Endothelial cell of umbilical vein (primary cell): Measurements from ENCODE around the gene FBXL14. TPM values are rescaled to one million over a fixed set of nuclear protein-coding genes. Genes with fewer than 3 reads are reported as not detected.

ENCODE experiments used
- BruUV-seq: library from RNA; stranded (reverse); fragments of 400-500 nt; replicated peaks from 2 replicates; lab custom pipeline; 2021; lab: Mats Ljungman, UMichigan
- CTCF ChIA-PET: fragments of 300-600, 350-600 bp; sonication (Branson Sonifier 250); formaldehyde crosslinking; loops from one replicate; lab custom pipeline; 2021; ENCODE audit warnings: antibody characterized with exemption, inconsistent platforms; lab: Charles Lee
- POLR2A ChIA-PET: fragments of 300-600, 350-600 bp; sonication (Branson Sonifier 250); formaldehyde crosslinking; loops from one replicate; lab custom pipeline; 2021; ENCODE audit warnings: antibody characterized with exemption, inconsistent platforms; lab: Charles Lee
- DNase-seq: peaks from one replicate; pipeline ENCODE4 v3.0.0-alpha.2; 2011; ENCODE audit warnings: low read depth, low spot score
- FAIRE-seq: peaks from 2 replicates; lab custom pipeline; 2011; peaks lifted over from hg19 to GRCh38; lab: Jason Lieb, UNC
- H2AFZ ChIP-seq: 2 replicates; pipeline ENCODE4 v1.6.0; 2012; ENCODE audit warnings: low read depth, low read length, control low read depth, inconsistent platforms
- H3K27ac ChIP-seq: 2 replicates; pipeline ENCODE4 v1.5.1; 2011; ENCODE audit warnings: low read depth, mild to moderate bottlenecking, control low read depth, low read length, moderate library complexity; ENCODE audit not compliant: insufficient read depth
- H3K27me3 ChIP-seq, 2 experiments: 2 replicates each; pipeline versions ENCODE4 v1.6.0 to v1.6.1; 2011; ENCODE audit warnings: low read length in 2 of 2, mixed read lengths in 1 of 2; ENCODE audit not compliant: control insufficient read depth in 2 of 2, insufficient read depth in 2 of 2
- H3K36me3 ChIP-seq, 2 experiments: 2 replicates in 1 of 2; 3 replicates in 1 of 2; pipeline ENCODE4 v1.5.1; 2011; ENCODE audit warnings: low read length in 2 of 2, mild to moderate bottlenecking in 1 of 2, moderate library complexity in 1 of 2; ENCODE audit not compliant: control insufficient read depth in 2 of 2, insufficient read depth in 2 of 2; ENCODE audit errors: extremely low read depth in 1 of 2
- H3K4me1 ChIP-seq: 3 replicates; pipeline ENCODE4 v1.5.1; 2011; ENCODE audit warnings: mild to moderate bottlenecking, low read length; ENCODE audit not compliant: control insufficient read depth, insufficient read depth; ENCODE audit errors: extremely low read depth
- H3K4me2 ChIP-seq: 2 replicates; pipeline ENCODE4 v1.6.1; 2011; ENCODE audit warnings: low read length, control low read depth, mixed read lengths; ENCODE audit not compliant: insufficient read depth
- H3K4me3 ChIP-seq, 3 experiments: fragments of 200-600 bp in 1 of 3; sonication (generic), shearing (Covaris generic) in 1 of 3; replicated peaks in 1 of 3; 2 replicates each; pipeline ENCODE4 v1.5.1; 2011 to 2016; ENCODE audit warnings: control low read depth in 3 of 3, low read length in 3 of 3, mild to moderate bottlenecking in 2 of 3, inconsistent platforms in 1 of 3, low read depth in 1 of 3, moderate library complexity in 1 of 3; ENCODE audit not compliant: insufficient read depth in 1 of 3
- H3K79me2 ChIP-seq: 2 replicates; pipeline ENCODE4 v1.6.0; 2012; ENCODE audit warnings: low read length, inconsistent platforms; ENCODE audit not compliant: control insufficient read depth, insufficient read depth
- H3K9ac ChIP-seq: replicated peaks from 2 replicates; pipeline ENCODE3; 2011; ENCODE audit warnings: low read length, control low read depth; ENCODE audit not compliant: insufficient read depth; ENCODE audit errors: extremely low read depth
- H3K9me1 ChIP-seq: replicated peaks from 3 replicates; pipeline ENCODE4 v1.6.0; 2011; ENCODE audit warnings: mild to moderate bottlenecking, low read length; ENCODE audit not compliant: control insufficient read depth, insufficient read depth; ENCODE audit errors: extremely low read depth
- H3K9me3 ChIP-seq: replicated peaks from 2 replicates; pipeline ENCODE4 v1.5.1; 2012; ENCODE audit warnings: low read length, inconsistent platforms; ENCODE audit not compliant: control insufficient read depth, insufficient read depth
- H4K20me1 ChIP-seq: replicated peaks from 2 replicates; pipeline ENCODE3; 2011; ENCODE audit warnings: mild to moderate bottlenecking, low read length; ENCODE audit not compliant: control insufficient read depth, insufficient read depth; ENCODE audit errors: extremely low read depth
- CTCF ChIP-seq, 2 donors: IDR thresholded peaks; 1 replicate in 1 of 2; 2 replicates in 1 of 2; pipeline ENCODE4 v1.5.1; 2011; ENCODE audit warnings: low read length in 2 of 2, mild to moderate bottlenecking in 2 of 2, moderate library complexity in 2 of 2, control low read depth in 1 of 2, inconsistent platforms in 1 of 2, low read depth in 1 of 2; ENCODE audit not compliant: insufficient read depth in 1 of 2; ENCODE audit errors: extremely low read depth in 1 of 2
- EZH2 ChIP-seq: IDR thresholded peaks from 2 replicates; pipeline ENCODE4 v1.6.1; 2012; ENCODE audit warnings: borderline replicate concordance, low read depth, mild to moderate bottlenecking, moderate library complexity, low read length, inconsistent platforms; ENCODE audit not compliant: severe bottlenecking
- FOS ChIP-seq: IDR thresholded peaks from 2 replicates; pipeline ENCODE4 v1.6.1; 2011; ENCODE audit warnings: mild to moderate bottlenecking, low read length, moderate library complexity, borderline replicate concordance; ENCODE audit not compliant: insufficient read depth
- GATA2 ChIP-seq: IDR thresholded peaks from 2 replicates; pipeline ENCODE4 v1.7.0; 2011; ENCODE audit warnings: low read depth, mild to moderate bottlenecking, moderate library complexity, mixed read lengths, low read length; ENCODE audit not compliant: insufficient read length, insufficient read depth
- JUN ChIP-seq: IDR thresholded peaks from 2 replicates; pipeline ENCODE4 v1.6.1; 2011; ENCODE audit warnings: borderline replicate concordance, low read depth; ENCODE audit not compliant: insufficient read length, insufficient read depth
- MAX ChIP-seq: IDR thresholded peaks from 2 replicates; pipeline ENCODE4 v1.6.1; 2011; ENCODE audit not compliant: insufficient read depth, insufficient read length
- MYC ChIP-seq: IDR thresholded peaks from one replicate; pipeline ENCODE4 v1.6.1; 2011; ENCODE audit warnings: mild to moderate bottlenecking, low read depth, low read length
- POLR2A ChIP-seq: IDR thresholded peaks from 2 replicates; pipeline ENCODE4 v1.6.1; 2012; ENCODE audit warnings: low read depth, mild to moderate bottlenecking, control low read depth, low read length
- POLR2AphosphoS5 ChIP-seq: IDR thresholded peaks from 2 replicates; pipeline ENCODE4 v1.6.1; 2012; ENCODE audit warnings: low read depth, mild to moderate bottlenecking, control low read depth, low read length, moderate library complexity; ENCODE audit not compliant: insufficient read depth
- dilution Hi-C: fragments of 300-500 bp; cut with MboI; formaldehyde crosslinking; loops from one replicate; pipeline ENCODE4 v1.15.0; 2019; ENCODE audit warnings: low sequenced_read_pairs; ENCODE audit not compliant: extremely low pct_ligation_motif_present
- intact Hi-C: fragments of 100-400 bp; cut with micrococcal nuclease; formaldehyde crosslinking; loops from one replicate; pipeline ENCODE4 v1.10.0; 2022
- polyA plus RNA-seq, 4 experiments: library from polyadenylated mRNA; depleted of rRNA in 3 of 4; stranded (reverse) in 3 of 4; unstranded in 1 of 4; fragments of >200 nt; gene quantifications; 2 replicates each; pipeline versions ENCODE4 v1.2.1 to v1.2.3, GENCODE V29; 2011 to 2012; ENCODE audit warnings: missing spikeins in 1 of 4
- total RNA-seq: library from RNA; stranded (reverse); gene quantifications from 2 replicates; pipeline ENCODE4 v1.2.3, GENCODE V29; 2021

FBXL14 gene
- total and polyA plus RNA-seq, 2 donors (not counting 3 experiments of a cell fraction or from before 2014, with no cell fraction given) = 11.3 to 15.7 TPM

- no peaks in the 10 kb centered on the region for H3K9me3 ChIP-seq
- peaks cover 53 to 61% of the 10 kb centered on the region in 2 experiments for H3K27me3 ChIP-seq
- dilution Hi-C loops = no loop called here
- H4K20me1 ChIP-seq = no peaks in the 10 kb centered on the region
- H3K4me3 ChIP-seq = no peak overlapping the region
- FAIRE-seq (no peak), DNase-seq (no peak)
- ChIA-PET POLR2A (interaction anchor here (0.6 to 0.7 kb wide), 2 partner anchors 13 to 84 kb away, joined by 3 to 4 read pairs; no protein-coding TSS in a partner anchor), CTCF (interaction anchor here (1.1 to 3.3 kb wide), 2 partner anchors 410 to 516 kb away, joined by 6 to 22 read pairs; no protein-coding TSS in a partner anchor)
- no peaks in the 10 kb centered on the region for H3K4me1 ChIP-seq
- H2AFZ ChIP-seq = no peak overlapping the region
- no peaks in the 10 kb centered on the region for H3K79me2 ChIP-seq
- H3K4me2 ChIP-seq = no peak overlapping the region
- intact Hi-C loops = no loop called here
- no peak overlapping the region for H3K9ac ChIP-seq
- H3K9me1 ChIP-seq = no peaks in the 10 kb centered on the region
- TF ChIP-seq CTCF (IDR thresholded peaks at IDR 0.05; ENCODE audit: extremely low read depth in 1 of 2, insufficient read depth in 1 of 2, low read depth in 1 of 2, low read length in 2 of 2) (no peak), FOS (no peak), POLR2A (no peak), GATA2 (no peak), MYC (no peak), JUN (no peak), POLR2AphosphoS5 (no peak), EZH2 (no peak), MAX (no peak)
- H3K36me3 ChIP-seq = no peaks in the 10 kb centered on the region
- no TSS peak for BruUV-seq
- H3K27ac ChIP-seq = no peak overlapping the region
Observed at GRCh38 chr12:1528791-1529190, 65.6 kb downstream of the FBXL14 start.
